NB4 (cell line): ENCODE measurements around the gene ECE1.

ENCODE experiments used
- CTCF ChIP-seq: IDR thresholded peaks from one replicate; pipeline ENCODE4 v1.5.1; 2012; ENCODE audit warnings: low read depth, low read length
- MAX ChIP-seq: IDR thresholded peaks from 2 replicates; pipeline ENCODE4 v1.6.1; 2011; ENCODE audit warnings: low read depth, low read length
- MYC ChIP-seq: IDR thresholded peaks from 2 replicates; pipeline ENCODE4 v1.6.1; 2011; ENCODE audit warnings: low read depth, low read length
- POLR2A ChIP-seq: IDR thresholded peaks from 2 replicates; pipeline ENCODE4 v1.6.1; 2011; ENCODE audit warnings: mild to moderate bottlenecking; ENCODE audit not compliant: insufficient read length; ENCODE audit errors: extremely low read depth

GRCh38 chr1:21299780-21300395 is 9.6 kb upstream of the ECE1 start:
- TF ChIP-seq CTCF (no peak), MYC (no peak), POLR2A (no peak), MAX (no peak)
